Stimulated activated CD4-positive, alpha-beta T cell treated with anti-CD3 and anti-CD28 coated beads, Interleukin-1b, Interleukin-23, amount 100 ng/mL, for 24 hours (primary cell): Measurements from ENCODE around the gene GALNT1.
"Not testable (repeated sequence)": the region's sequence is repeated elsewhere in the genome, so short reads cannot be mapped to it uniquely, and the experiment has no call there.

ENCODE experiments used
- DNase-seq, 4 experiments: peaks; one replicate each; pipeline ENCODE4 v3.0.0-alpha.2; 2020; ENCODE audit warnings: low read depth in 4 of 4, low spot score in 1 of 4

GALNT1 gene

DNA sequence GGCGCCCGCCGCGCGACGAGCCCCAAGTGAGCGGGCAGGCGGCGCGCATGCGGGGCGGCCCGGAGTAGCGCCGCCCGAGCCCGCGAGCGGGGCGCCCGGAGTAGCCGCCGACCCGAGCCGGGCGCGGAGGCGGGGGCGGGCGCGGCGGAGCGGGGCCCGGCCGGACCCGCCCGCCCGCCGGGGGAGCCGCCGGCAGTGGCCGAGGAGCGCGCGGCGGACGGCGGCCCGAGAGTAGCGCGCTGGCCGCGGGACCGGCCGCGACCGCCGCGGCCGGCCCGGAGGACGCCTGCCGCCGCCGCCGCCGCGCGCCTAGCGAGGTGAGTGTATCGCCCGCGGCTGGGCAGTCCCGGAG is at the start of gene GALNT1:
TSS of gene GALNT1 (plus strand) at position 195 of the 352 bp plus-strand sequence. CDS start 72,923 bp downstream, outside the sequence.
- DNase-seq: no peak

DNA sequence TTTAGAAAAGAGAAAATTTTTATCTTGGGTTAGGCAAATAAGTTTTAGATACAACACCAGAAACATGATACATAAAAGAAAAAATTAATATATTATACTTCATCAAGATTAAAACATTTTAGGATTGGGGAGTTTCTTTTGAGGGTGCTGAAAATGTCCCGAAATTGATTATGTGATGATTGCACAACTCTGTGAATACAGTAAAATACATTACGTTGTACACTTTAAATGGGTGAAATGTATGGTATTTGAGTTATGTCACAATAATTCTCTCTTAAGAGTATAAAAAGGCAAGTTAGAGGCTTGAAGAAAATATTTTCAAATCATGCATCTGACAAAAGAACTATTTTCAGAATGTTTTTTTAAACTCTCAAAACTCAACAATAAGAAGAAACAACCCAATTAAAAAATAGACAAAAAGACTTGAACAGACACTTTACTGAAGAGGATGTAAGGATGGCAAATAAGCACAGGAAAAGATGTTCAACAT is 47.6 kb upstream of the GALNT1 start:
- DNase-seq: no peak

DNA sequence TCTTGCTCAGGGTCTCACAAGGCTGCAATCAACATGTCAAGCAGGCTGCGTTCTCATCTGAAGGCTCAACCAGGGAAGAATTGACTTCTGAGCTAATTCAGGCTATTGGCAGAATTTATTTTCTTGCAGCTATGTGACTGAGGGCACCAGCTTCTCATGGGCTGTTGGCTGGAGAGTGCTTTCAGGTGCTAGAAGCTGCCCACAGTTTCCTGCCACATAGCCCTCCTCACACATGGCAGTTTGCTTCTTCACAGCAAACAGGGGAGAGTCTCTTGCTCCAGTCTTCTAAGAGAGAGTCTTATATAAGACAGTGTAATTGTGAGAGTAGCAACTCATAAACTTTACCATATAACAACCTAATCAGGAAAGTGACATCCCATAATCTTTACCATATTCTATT is 46.2 kb upstream of the GALNT1 start:
- DNase-seq: no peak

DNA sequence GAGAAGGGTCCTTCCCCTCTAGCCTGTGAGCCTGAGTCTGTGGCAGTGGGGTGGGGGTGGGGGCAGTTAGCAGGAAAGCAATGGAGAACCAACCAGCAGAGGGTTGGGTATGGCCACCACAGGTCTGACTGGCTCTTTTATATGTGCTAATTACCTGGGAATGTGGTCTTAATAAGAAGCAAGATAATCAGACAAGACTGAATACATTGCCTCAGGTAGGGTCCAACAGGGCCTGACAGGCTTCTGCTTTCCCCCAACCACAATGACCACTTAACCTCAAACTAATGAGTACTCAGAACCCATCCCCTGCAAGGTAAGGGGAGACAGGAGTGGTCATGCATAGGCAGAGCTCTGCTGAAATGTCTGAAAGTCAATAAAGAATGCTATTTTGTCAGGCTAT is 39.2 kb upstream of the GALNT1 start:
- no peak for DNase-seq

DNA sequence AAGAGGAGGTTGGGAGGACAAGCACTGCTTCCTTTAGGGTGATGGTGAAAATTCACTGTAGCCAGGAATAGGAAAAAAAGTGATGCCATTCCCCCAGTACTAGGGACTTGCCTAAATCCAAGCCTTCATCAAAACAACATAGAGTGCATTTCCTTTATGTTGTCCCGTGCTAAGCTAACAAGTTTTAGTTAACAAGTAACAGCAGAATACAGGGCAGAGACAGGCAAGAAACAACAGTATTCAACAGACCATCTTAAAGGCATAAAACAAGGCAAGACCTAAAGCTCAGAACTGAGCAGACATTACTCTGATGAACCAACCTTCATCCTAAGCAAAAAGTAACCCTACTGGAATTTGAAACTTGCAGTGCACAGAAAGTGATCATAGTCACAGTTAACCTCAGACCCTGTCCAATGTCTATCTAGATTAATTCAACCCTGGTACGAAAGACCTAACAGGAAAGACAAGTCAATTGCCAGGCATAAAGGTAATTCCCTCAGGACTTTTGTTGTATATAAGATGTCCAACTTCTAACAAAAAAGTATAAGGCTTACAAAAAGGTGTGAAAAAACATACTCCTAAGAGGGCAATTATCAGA is 34.4 kb upstream of the GALNT1 start:
- no peak for DNase-seq

DNA sequence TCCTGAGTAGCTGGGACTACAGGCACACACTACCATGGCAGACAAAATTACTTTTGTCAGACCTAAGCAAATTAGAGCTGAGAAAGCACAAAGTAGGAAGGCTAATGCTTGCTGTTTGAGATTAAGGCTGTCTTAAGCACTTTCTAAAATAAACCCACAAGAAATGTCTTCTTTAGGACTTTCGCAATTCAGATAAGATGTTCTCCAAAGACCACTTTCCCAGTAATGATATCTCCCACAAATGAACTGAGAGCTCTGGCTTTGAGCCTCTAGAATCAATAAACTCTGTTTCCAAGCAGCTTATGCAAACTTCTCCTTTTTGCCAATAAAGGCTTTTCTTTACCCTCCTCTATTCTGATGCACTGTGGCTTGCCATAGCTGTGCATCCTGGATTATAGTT is 32.0 kb upstream of the GALNT1 start:
- no peak for DNase-seq

DNA sequence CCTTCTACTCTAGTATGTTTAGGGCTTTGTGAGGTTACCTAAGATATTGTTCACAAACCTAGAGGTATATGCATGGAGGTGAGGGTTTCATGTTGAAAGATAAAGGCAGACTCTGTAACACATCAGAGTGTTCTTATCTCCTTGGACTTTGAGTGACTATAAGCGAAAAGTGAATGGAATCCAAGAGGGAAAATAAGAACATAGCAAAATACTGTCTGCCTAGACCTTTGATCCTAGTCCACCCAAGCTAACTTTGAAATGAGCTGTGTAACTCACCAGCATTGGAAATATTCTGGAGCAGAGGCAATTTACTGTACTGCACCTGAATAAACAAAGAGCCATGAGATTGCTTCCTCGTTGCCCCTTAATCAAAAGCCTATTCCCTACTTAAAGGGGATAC is 28.2 kb upstream of the GALNT1 start:
- DNase-seq: no peak

DNA sequence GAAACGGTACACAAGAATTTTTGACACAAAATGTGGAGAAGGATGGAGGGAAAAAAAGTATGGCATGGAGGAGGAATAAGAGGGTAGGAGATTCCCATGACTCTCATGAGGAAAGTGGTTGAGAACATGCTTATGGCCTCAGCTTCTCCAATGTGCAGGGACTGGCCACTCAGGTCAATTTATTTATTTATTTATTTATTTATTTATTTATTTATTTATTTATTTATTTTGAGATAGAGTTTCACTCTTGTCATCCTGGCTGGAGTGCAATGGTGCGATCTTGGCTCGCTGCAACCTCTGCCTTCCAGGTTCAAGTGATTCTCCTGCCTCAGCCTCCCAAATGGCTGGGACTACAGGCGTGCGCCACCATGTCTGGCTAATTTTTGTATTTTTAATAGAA is 26.0 kb upstream of the GALNT1 start:
- DNase-seq: not testable (repeated sequence)

DNA sequence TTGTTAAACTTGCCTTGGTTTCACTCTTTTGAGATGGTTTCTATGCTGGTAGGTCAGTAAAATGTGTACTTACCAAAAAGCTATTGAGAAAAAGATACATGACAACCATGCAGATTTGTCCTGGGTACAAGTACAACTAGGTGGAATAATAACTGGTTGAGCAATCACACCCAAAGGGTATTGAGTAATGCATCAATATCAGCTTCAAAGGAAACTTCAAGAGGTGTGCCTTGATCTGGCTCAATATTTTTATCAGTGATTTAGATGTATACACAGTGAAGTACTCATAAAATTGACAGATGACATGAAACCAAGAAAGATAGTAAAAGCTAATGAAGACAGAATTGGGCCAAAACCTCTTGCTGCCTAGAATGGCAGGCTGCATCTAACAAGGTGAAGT is 21.7 kb upstream of the GALNT1 start:
- DNase-seq: no peak

DNA sequence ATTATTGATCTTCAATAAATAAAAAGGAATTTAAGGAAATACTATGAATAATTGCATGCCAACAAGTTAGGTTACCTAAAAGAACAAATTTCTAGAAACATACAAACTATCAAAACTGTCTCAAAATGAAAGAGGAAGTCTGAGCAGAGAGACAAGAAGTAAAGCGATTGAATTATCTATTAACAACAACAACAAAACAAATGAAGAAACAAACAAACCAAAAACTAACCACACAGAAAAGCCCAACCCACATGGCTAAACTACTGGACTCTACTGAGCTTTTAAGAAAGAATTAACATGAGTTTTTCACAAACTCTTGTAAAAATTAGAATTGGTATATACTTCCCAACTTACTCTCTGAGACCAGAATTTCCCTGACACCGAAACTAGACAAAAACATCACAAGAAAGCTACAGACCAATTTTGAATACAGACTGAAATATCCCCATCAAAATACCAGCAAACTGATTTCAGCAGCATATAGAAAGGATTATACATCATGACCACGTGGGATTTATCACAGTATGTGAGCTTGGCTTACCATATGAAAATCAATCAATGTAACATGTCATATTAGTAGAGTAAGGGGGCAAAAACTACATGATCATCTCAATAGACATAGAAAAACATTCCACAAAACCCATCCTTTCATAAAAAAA is 16.6 kb upstream of the GALNT1 start:
- no peak for DNase-seq

DNA sequence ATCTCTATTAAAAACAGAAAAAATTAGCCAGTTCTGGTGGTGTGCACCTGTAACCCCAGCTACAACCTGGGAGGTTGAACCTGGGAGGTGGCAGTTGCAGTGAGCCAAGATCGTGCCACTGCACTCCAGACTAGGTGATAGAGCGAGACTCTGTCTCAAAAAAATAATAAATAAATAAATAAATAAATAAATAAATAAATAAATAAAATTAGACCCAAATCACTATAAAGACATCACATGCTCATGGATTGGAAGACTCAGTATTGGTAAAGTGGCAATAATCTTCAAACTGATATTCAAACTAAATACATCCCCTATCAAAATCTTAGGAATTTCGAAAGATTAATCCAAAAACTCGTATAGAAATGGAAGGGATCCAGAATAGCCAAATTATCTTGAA is 15.5 kb upstream of the GALNT1 start:
- no peak for DNase-seq

DNA sequence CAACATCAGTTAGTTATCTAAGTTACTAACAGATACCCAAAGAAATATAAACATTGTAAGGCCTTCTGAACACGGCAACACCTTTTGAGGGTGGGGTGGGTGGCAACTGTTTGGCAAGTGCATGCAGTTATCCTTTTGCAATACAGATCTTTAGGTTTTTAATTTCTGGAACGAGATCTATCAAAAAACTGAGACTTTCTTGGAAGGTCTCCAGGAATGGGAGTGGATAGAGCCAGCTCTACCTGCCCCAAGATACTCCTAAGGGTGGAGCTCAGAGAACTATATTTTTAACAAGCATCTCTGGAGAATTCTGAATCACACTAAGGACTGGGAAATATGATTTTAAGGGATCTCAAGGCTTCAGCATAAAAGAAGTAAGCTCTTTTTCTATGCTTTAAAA is 11.4 kb upstream of the GALNT1 start:
- DNase-seq: no peak

DNA sequence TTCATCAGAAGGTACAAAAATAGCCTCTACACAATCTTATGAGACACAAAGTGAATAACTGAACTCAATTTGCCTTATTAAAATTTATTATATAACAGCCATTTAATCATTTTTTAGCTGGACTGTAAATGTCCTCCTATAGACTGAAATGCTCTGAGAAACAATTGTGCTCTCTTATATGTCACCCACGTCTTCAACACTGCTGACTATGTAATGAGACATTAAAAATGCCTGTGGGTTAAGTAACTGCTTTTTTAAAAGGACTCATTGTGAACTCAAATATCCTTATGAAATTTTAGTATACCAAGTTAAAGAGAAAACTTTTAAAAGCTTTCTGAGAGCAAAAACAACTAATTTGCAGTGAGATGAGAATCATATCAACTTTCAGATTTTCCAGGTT is 10.4 kb upstream of the GALNT1 start:
- no peak for DNase-seq

DNA sequence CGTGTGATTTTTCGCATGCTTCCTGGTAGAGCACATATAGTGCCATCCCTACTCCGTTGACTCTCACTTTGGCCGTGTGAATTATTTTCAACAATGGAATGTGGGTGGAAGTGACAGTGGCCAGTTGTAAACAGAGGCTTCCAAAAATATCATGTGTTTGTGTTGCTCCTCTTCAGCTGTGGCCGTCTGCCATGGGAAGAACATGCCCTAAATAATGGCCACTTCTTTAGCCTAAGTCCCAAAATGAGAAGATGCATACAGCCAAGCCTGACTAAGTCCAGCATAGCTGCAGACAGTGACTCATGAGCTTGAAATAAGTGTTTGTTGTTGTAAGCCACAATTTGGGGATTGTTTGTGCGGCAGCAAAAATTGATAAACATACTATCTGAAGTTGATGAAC is 8.9 kb upstream of the GALNT1 start:
- DNase-seq: no peak

DNA sequence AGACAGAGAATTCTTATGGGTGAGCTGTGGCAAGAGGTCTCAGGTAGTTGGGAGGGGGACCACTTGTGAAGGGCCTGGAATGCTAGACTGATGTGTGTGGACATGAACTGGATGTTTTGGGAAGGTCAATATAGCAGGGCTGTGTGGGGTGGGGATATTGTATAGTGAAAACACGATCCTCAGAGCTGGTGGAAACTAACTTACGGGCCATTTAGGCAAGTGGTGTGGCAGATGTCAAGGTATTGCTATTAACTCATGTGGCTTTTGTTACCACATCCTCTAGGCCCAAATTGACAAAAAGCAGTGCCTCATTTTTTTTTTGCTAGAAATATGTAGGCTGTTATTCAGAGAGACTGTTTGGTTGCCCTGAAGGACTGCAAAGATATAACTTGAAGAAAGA is 8.0 kb upstream of the GALNT1 start:
- no peak for DNase-seq

DNA sequence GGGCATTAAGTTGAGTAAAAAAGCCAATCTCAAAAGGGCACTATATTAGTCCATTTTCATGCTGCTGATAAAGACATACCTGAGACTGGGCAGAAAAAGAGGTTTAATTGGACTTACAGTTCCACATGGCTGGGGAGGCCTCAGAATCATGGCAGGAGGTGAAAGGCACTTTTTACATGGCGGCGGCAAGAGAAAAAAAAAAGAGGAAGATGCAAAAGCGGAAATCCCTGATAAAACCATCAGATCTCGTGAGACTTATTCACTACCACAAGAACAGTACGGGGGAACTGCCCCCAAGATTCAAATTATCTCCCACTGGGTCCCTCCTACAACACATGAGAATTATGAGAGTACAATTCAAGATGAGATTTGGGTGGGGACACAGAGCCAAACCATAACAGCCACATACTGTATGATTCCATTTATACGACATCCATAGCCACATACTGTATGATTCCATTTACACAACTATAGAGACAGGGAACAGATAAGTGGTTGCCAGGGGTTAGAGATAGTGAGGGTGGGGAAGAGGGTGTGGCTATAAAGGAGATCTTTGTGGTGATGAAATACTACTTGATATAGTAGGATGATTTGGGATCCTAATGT is 5.2 kb upstream of the GALNT1 start:
- DNase-seq: not testable (repeated sequence)

DNA sequence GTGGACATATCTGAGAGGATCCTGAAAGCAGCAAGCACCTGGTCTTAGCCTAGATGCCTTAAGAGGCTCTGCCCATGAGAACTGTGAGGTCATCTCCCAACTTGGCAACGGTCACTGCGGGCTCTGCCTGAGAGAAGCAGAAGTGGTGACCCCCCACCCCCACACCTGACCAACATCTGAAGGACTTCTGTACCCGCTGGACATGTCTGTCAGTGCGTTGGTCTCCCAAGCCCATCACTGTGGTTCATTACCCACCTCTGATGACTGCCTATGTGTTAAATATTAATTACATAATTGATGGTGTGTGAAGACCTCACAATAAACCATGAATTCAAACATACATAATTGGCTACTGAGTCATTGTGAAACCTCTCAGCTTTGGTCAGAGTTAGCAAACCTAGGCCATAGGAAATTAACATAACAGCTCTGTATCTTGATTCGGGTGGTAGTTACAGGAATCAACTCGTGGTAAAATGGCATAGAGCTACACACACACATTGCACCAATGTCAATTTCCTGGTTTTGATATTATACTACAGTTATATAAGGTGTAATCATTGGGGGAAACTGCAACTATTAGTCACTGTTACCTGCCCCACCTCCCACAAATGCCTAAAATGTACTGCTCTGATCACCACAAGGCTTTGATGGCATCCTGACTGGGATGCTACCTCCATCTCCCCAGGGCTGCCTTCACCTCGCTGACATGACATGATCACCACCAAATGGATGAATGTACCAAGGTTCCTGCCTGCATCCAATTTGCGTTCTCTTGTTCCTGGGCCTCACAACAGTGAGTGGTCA is 4.3 kb upstream of the GALNT1 start:
- DNase-seq: no peak

DNA sequence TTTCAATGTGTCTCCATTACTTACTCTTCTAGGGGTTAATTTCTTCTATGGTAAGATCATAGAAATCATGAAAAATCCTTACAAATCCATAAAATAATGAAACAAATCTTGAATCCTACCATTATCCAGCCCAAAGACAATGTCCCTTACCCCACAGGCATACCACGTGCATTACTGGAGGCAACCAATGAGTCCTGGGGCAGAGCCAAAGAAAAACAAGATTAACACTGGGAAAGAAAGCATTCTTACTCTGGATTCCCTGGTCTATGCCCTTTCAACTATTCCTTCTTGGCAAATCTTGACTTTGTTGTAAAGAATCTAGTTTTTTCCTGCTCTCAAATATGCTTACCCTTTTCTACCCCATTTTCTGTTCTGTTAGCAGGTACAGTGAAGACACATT is 3.1 kb upstream of the GALNT1 start:
- no peak for DNase-seq

DNA sequence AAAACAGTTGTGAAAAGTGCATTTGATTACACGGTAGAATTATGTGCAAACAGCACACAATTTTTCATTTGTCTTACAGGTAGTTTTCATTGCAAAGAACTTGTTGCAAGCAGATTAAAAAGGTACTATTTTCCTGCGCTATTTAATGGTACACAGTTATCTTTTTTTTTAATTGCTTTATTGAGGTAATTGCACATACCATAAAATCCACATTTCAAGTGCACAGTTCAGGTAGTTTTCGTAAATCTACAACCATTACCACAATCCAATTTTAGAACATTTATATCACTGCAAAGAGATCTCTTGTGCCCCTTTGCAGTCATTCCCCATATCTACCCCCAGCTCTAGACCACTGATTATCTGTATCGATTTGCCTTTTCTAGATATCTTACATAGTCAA is 2.6 kb upstream of the GALNT1 start:
- no peak for DNase-seq

DNA sequence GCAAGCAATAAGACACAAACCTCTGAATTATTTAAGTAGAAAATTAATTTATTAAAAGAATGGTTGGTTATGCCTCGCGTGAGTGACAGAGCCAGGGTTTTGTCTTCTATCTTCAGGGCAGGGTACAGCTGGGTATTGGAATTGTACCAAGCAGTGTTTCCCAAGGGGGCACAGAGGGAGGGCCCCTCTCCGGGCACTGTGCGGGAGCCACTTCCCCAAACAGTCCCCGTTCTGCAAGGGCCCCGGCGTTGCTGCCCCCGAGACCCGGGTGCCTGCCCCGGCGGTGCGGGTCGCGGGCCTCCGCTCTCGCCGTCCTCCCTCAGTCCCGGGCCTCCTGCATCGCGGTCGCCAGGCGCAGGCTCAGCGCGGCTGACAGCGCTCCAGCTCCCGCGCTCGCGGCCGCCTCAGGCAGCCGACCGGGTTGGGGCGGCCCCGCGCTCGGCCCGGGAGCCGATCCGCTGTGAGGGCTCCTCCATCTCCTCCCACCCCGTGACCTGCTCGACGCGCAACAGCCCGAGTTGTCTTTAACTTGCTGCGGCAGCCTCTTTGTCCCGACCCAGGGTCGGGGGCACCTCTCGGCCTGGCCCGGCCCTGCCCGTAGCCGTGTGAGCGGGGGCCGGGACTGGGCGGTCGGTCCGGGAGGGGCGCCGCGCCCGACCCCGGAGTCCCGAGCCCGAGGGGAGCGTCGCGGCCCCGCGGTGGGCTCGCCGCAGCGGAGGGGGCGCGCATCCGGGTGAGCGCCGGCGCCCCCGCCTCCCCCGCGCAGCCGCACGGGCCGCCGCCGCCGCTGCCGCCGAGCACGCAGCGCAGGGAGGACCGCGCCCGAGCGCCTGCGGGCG is 620 bp upstream of the GALNT1 start:
- peak in 2 of 4 experiments; percentile 35 to 37 for DNase-seq
